Right lobe of liver (tissue), 4 donors: ENCODE measurements around the gene ANKRD34C.

Experiments used
- CTCF ChIP-seq, 4 donors: fragments of 200-600 bp in 3 of 4; fragments of 450-650 bp in 1 of 4; IDR thresholded peaks; one replicate each; pipeline versions ENCODE4 v1.5.1 to v1.8.0; 2016 to 2022; ENCODE audit warnings: antibody characterized with exemption in 4 of 4, mild to moderate bottlenecking in 2 of 4
- POLR2A ChIP-seq: fragments of 450-650 bp; IDR thresholded peaks from one replicate; pipeline ENCODE4 v1.6.1; 2017; ENCODE audit warnings: antibody characterized with exemption, mild to moderate bottlenecking
- donor health status: DM: no; HTN: no; CAD: no.
- donor health status: DM: no; HTN: no; CAD: no.
- donor health status: DM: no; HTN: yes; CAD: no.

- no peak for TF ChIP-seq POLR2A
- no peak for TF ChIP-seq CTCF (IDR thresholded peaks at IDR 0.05)
Measured at GRCh38 chr15:79322945-79323344, 40.4 kb downstream of the ANKRD34C start.
